Activated B cell treated with CpG ODN at 0.5 μM for 24 hours (primary cell): ENCODE results near the gene ROCK2. TPM values are rescaled to one million over a fixed set of nuclear protein-coding genes. Genes with fewer than 3 reads are reported as not detected.

Experiments
- ATAC-seq: fragments of 200-7000 bp; cut with Tn5 transposase; one replicate; pipeline ENCODE4 v1.10.0; 2021; ENCODE audit warnings: low read depth, mild to moderate bottlenecking, moderate library complexity
- CTCF ChIA-PET: fragments of 350-600 bp; sonication (Branson Sonifier 250); formaldehyde crosslinking; loops from one replicate; lab custom pipeline; 2021; ENCODE audit warnings: antibody characterized with exemption; lab: Charles Lee
- POLR2A ChIA-PET: fragments of 350-600 bp; sonication (Branson Sonifier 250); formaldehyde crosslinking; loops from one replicate; lab custom pipeline; 2021; ENCODE audit warnings: antibody characterized with exemption; lab: Charles Lee
- DNase-seq: peaks from one replicate; pipeline ENCODE4 v3.0.0; 2022
- H3K27ac Mint-ChIP-seq: one replicate; pipeline ENCODE4 v1.8.0; 2020; ENCODE audit warnings: mixed read lengths
- H3K27me3 Mint-ChIP-seq: one replicate; pipeline ENCODE4 v1.8.0; 2021; ENCODE audit warnings: mixed read lengths
- H3K36me3 Mint-ChIP-seq: one replicate; pipeline ENCODE4 v1.8.0; 2021; ENCODE audit warnings: low read depth, mixed read lengths
- H3K4me1 Mint-ChIP-seq: one replicate; pipeline ENCODE4 v1.8.0; 2021; ENCODE audit warnings: mixed read lengths
- H3K4me3 Mint-ChIP-seq: one replicate; pipeline ENCODE4 v1.8.0; 2020; ENCODE audit warnings: mild to moderate bottlenecking, mixed read lengths
- H3K9me3 Mint-ChIP-seq: one replicate; pipeline ENCODE4 v1.8.0; 2020; ENCODE audit warnings: mixed read lengths
- intact Hi-C: fragments of 100-400 bp; cut with micrococcal nuclease; formaldehyde crosslinking; loops from one replicate; pipeline ENCODE4 v1.15.1; 2024
- total RNA-seq: library from RNA; stranded (reverse); gene quantifications from 2 replicates; pipeline ENCODE4 v1.2.3, GENCODE V29; 2022
- TF ChIP-seq, protein P1 (sequence below): fragments of 200-600 bp; IDR thresholded peaks from one replicate; pipeline ENCODE4 v1.8.0; 2022; ENCODE audit warnings: antibody characterized with exemption, mild to moderate bottlenecking

Gene ROCK2
- total RNA-seq, 1 donor from 2014 or later = 18.8 TPM

DNA sequence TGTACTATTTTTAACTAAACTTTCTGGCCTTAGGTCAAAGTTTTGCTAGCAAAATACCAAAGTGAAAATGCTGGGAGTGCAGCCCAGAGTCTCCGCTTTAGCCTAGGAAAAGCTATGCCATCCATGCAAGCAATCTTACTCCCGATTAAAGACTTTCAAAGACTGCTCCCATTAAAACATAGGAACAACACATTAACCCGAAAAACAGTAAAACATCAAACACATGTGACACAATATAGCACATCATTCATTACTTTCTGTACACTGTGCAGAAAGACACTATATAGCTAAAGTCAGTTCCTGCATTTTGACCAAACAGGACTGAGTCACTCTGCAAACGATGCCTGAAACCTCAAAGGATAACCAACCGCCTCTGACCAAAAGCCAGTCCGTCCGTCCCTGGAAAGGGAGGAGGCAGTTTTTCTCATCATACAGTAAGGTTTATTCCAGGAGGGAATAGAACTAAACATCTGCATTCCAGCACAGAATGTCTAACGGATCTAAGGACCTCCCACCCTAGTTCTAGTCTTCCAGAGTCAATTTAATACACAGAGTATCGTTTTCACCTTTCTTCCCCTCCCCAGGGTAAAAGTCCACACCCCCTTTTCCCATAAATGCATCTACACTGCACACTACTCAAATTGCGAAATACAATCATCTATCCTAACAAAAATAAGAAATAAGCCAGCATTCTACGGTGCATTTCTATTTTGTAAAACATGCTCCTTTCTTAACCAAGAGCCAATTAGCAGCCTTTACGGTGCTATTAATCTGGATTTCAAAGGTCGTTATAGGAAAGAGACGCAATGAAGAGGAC, 1.7 kb downstream of the ROCK2 start:
- peaks cover 2% of the 10 kb centered on the region for H3K36me3 Mint-ChIP-seq
- TF ChIP-seq, protein P1, sequence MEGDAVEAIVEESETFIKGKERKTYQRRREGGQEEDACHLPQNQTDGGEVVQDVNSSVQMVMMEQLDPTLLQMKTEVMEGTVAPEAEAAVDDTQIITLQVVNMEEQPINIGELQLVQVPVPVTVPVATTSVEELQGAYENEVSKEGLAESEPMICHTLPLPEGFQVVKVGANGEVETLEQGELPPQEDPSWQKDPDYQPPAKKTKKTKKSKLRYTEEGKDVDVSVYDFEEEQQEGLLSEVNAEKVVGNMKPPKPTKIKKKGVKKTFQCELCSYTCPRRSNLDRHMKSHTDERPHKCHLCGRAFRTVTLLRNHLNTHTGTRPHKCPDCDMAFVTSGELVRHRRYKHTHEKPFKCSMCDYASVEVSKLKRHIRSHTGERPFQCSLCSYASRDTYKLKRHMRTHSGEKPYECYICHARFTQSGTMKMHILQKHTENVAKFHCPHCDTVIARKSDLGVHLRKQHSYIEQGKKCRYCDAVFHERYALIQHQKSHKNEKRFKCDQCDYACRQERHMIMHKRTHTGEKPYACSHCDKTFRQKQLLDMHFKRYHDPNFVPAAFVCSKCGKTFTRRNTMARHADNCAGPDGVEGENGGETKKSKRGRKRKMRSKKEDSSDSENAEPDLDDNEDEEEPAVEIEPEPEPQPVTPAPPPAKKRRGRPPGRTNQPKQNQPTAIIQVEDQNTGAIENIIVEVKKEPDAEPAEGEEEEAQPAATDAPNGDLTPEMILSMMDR = no peak
- ChIA-PET POLR2A (interaction anchor here (1.0 to 2.5 kb wide), 4 partner anchors 32 to 210 kb away, joined by 4 to 20 read pairs (median 7); partner anchors contain the start of gene SLC66A3), CTCF (no interaction called here)
- H3K27ac Mint-ChIP-seq = peak overlapping the region; percentile 84
- intact Hi-C loops = loop anchor here (1.0 to 10.0 kb wide), 6 partner anchors 7 to 1918 kb away; partner anchors contain the start of genes CPSF3, ITGB1BP1, LPIN1 and TRIB2
- no peak for ATAC-seq
- DNase-seq = no peak
- H3K4me3 Mint-ChIP-seq = peak overlapping the region; percentile 99
- no peaks in the 10 kb centered on the region for H3K9me3 Mint-ChIP-seq
- no peaks in the 10 kb centered on the region for H3K27me3 Mint-ChIP-seq
- H3K4me1 Mint-ChIP-seq = peaks cover 36% of the 10 kb centered on the region

DNA sequence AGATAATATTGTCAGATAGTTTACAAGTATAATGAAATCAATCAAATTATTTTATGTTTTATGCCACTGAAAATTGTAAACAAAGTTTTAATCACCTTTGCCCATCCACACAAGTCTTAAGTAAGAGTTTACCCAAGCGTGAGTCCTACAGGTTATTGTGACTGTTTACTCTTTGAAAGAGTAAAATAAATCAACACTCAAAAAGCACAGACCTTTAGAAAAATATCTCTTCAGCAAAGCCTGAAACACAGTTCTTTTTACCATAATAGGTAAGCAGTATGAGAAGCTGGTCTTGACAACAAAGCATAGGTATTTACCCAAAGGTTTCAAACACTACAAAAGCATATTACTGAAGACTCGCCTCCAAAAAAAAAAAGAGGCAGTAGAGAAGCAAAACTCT, 3.7 kb downstream of the ROCK2 start:
- H3K9me3 Mint-ChIP-seq = peaks cover 2% of the 10 kb centered on the region
- ChIA-PET POLR2A (no interaction called here), CTCF (no interaction called here)
- H3K4me3 Mint-ChIP-seq = no peak overlapping the region
- intact Hi-C loops = loop anchor here (5.0 to 10.0 kb wide), 4 partner anchors 113 to 1916 kb away; partner anchors contain the start of genes CPSF3, ITGB1BP1, LPIN1 and TRIB2
- H3K27ac Mint-ChIP-seq = no peak overlapping the region
- TF ChIP-seq, protein P1 = no peak
- peaks cover 36% of the 10 kb centered on the region for H3K4me1 Mint-ChIP-seq
- H3K36me3 Mint-ChIP-seq = peaks cover 2% of the 10 kb centered on the region
- DNase-seq = no peak
- no peaks in the 10 kb centered on the region for H3K27me3 Mint-ChIP-seq
- ATAC-seq = no peak

DNA sequence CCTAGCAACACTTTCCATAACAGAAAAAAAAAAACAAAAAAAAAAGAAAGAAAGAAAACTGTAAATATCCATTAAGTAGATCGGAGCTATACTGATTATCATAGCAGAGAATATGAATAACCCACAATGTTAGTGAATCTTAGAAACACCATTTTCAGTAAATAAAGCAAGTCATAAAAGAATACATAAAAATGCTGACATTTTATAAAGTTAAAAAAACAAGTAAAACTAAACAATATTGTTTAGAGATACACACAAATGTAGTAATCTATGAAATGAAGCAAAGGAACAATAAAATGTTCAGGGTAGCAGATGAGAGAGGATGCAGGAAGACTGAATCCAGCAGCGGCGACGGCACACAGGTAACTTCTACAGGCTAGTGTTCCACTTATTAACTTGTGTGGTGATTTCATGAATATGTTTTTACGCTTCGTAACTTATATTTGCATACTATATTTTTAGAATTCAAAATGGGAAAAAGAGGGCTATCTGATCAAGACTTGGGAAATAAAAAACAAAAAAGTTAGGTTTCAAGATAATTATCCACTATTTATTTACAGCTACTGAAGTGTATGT, 4.8 kb downstream of the ROCK2 start:
- ChIA-PET CTCF (no interaction called here), POLR2A (no interaction called here)
- Mint-ChIP-seq H3K36me3 (peaks cover 2% of the 10 kb centered on the region), H3K4me3 (no peak overlapping the region), H3K27ac (no peak overlapping the region), H3K4me1 (peaks cover 37% of the 10 kb centered on the region), H3K27me3 (no peaks in the 10 kb centered on the region), H3K9me3 (peaks cover 2% of the 10 kb centered on the region)
- TF ChIP-seq, protein P1 = no peak
- ATAC-seq (no peak), DNase-seq (no peak)
- intact Hi-C loops = loop anchor here (5.0 to 10.0 kb wide), 4 partner anchors 112 to 1915 kb away; partner anchors contain the start of genes CPSF3, ITGB1BP1, LPIN1 and TRIB2

DNA sequence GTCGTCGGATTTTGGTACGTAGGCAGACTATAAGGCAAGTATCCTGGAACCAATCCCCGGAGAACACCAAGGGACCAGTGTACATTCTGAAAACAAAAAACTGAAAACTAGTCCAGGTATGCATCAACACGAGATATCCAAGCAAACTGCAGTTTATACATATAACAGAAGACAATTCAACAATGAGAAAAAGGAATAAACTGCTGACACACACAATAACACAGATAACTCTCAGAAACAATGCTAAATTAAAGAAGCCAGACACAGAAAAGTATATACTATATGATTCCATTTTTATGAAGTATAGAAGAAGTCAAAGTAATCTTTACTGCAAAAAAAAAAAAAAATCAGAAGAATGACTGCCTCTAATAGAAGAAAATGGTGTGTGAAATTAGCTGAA, 5.9 kb downstream of the ROCK2 start:
- intact Hi-C loops = no loop called here
- ChIA-PET POLR2A (no interaction called here), CTCF (no interaction called here)
- H3K4me1 Mint-ChIP-seq = peaks cover 37% of the 10 kb centered on the region
- DNase-seq (no peak), ATAC-seq (no peak)
- no peaks in the 10 kb centered on the region for H3K27me3 Mint-ChIP-seq
- peaks cover 2% of the 10 kb centered on the region for H3K36me3 Mint-ChIP-seq
- no peak overlapping the region for H3K27ac Mint-ChIP-seq
- TF ChIP-seq, protein P1 = no peak
- no peak overlapping the region for H3K4me3 Mint-ChIP-seq
- H3K9me3 Mint-ChIP-seq = peaks cover 2% of the 10 kb centered on the region

DNA sequence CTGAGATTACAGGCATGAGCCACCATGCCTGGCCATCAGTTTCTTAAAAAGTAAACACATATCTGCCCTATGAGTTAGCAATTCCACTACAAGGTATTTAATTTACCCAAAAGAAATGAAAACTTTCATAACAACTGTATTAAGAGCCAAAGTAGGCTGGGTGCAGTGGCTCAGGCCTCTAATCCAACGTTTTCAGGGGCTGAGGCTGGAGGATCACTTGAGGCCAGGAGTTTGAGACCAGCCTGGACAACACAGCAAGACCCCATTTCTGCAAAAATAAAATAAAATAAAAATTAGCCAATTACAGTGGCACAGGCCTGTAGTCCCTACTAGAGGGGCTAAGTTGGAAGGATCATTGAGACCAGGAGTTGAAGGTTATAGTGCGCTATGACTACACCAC, 6.5 kb downstream of the ROCK2 start:
- intact Hi-C loops = no loop called here
- no peaks in the 10 kb centered on the region for H3K36me3 Mint-ChIP-seq
- H3K27me3 Mint-ChIP-seq = no peaks in the 10 kb centered on the region
- TF ChIP-seq, protein P1 = no peak
- peaks cover 35% of the 10 kb centered on the region for H3K4me1 Mint-ChIP-seq
- H3K4me3 Mint-ChIP-seq = no peak overlapping the region
- ChIA-PET POLR2A (no interaction called here), CTCF (no interaction called here)
- DNase-seq (no peak), ATAC-seq (no peak)
- peaks cover 2% of the 10 kb centered on the region for H3K9me3 Mint-ChIP-seq
- H3K27ac Mint-ChIP-seq = no peak overlapping the region
